Measurements from ENCODE around the gene FHIT.

The FHIT gene

GRCh38 chr3:60055765-60056164, 1195.5 kb downstream of the FHIT start:
- Histone ChIP-seq H3K4me1 (ENCODE audit: control insufficient read depth, insufficient read depth, low read length) (no peaks in the 10 kb centered on the region), H3K9ac (ENCODE audit: low read depth, low read length) (no peak overlapping the region), H3K4me3 (ENCODE audit: low read depth, low read length) (no peak overlapping the region), H3K9me3 (ENCODE audit: control insufficient read depth, insufficient read depth, low read length) (no peaks in the 10 kb centered on the region), H3K27me3 (ENCODE audit: control insufficient read depth, insufficient read depth, low read length) (no peaks in the 10 kb centered on the region), H3K36me3 (ENCODE audit: control insufficient read depth, insufficient read depth, low read length) (no peaks in the 10 kb centered on the region)

- H3K4me3 ChIP-seq (ENCODE audit: low read depth, low read length): no peak overlapping the region
- H3K4me1 ChIP-seq (ENCODE audit: control insufficient read depth, insufficient read depth, low read length): no peaks in the 10 kb centered on the region
- no peaks in the 10 kb centered on the region for H3K27me3 ChIP-seq (ENCODE audit: control insufficient read depth, insufficient read depth, low read length)
- H3K9ac ChIP-seq (ENCODE audit: low read depth, low read length): no peak overlapping the region
- no peaks in the 10 kb centered on the region for H3K36me3 ChIP-seq (ENCODE audit: control insufficient read depth, insufficient read depth, low read length)
- no peaks in the 10 kb centered on the region for H3K9me3 ChIP-seq (ENCODE audit: control insufficient read depth, insufficient read depth, low read length)
These were observed 1197.6 kb downstream of the FHIT start for GRCh38 chr3:60053526-60054265.

- H3K4me3 ChIP-seq (ENCODE audit: low read depth, low read length): no peak overlapping the region
- no peaks in the 10 kb centered on the region for H3K9me3 ChIP-seq (ENCODE audit: control insufficient read depth, insufficient read depth, low read length)
- no peaks in the 10 kb centered on the region for H3K27me3 ChIP-seq (ENCODE audit: control insufficient read depth, insufficient read depth, low read length)
- no peaks in the 10 kb centered on the region for H3K36me3 ChIP-seq (ENCODE audit: control insufficient read depth, insufficient read depth, low read length)
- H3K9ac ChIP-seq (ENCODE audit: low read depth, low read length): no peak overlapping the region
- H3K4me1 ChIP-seq (ENCODE audit: control insufficient read depth, insufficient read depth, low read length): no peaks in the 10 kb centered on the region
These were observed 1202.8 kb downstream of the FHIT start for GRCh38 chr3:60048447-60048848.

- H3K4me1 ChIP-seq (ENCODE audit: control insufficient read depth, insufficient read depth, low read length): no peaks in the 10 kb centered on the region
- no peaks in the 10 kb centered on the region for H3K36me3 ChIP-seq (ENCODE audit: control insufficient read depth, insufficient read depth, low read length)
- no peaks in the 10 kb centered on the region for H3K27me3 ChIP-seq (ENCODE audit: control insufficient read depth, insufficient read depth, low read length)
- H3K9me3 ChIP-seq (ENCODE audit: control insufficient read depth, insufficient read depth, low read length): no peaks in the 10 kb centered on the region
- no peak overlapping the region for H3K4me3 ChIP-seq (ENCODE audit: low read depth, low read length)
- no peak overlapping the region for H3K9ac ChIP-seq (ENCODE audit: low read depth, low read length)
These were observed 1203.6 kb downstream of the FHIT start for GRCh38 chr3:60047426-60048200.

- Histone ChIP-seq H3K36me3 (ENCODE audit: control insufficient read depth, insufficient read depth, low read length) (no peaks in the 10 kb centered on the region), H3K4me1 (ENCODE audit: control insufficient read depth, insufficient read depth, low read length) (no peaks in the 10 kb centered on the region), H3K4me3 (ENCODE audit: low read depth, low read length) (no peak overlapping the region), H3K9me3 (ENCODE audit: control insufficient read depth, insufficient read depth, low read length) (no peaks in the 10 kb centered on the region), H3K27me3 (ENCODE audit: control insufficient read depth, insufficient read depth, low read length) (no peaks in the 10 kb centered on the region), H3K9ac (ENCODE audit: low read depth, low read length) (no peak overlapping the region)
These were observed 1205.0 kb downstream of the FHIT start for GRCh38 chr3:60046210-60046609.

- no peaks in the 10 kb centered on the region for H3K9me3 ChIP-seq (ENCODE audit: control insufficient read depth, insufficient read depth, low read length)
- H3K9ac ChIP-seq (ENCODE audit: low read depth, low read length): no peak overlapping the region
- no peaks in the 10 kb centered on the region for H3K4me1 ChIP-seq (ENCODE audit: control insufficient read depth, insufficient read depth, low read length)
- no peaks in the 10 kb centered on the region for H3K27me3 ChIP-seq (ENCODE audit: control insufficient read depth, insufficient read depth, low read length)
- H3K36me3 ChIP-seq (ENCODE audit: control insufficient read depth, insufficient read depth, low read length): no peaks in the 10 kb centered on the region
- H3K4me3 ChIP-seq (ENCODE audit: low read depth, low read length): no peak overlapping the region
These were observed 1205.6 kb downstream of the FHIT start for GRCh38 chr3:60045686-60046085.

- no peak overlapping the region for H3K4me3 ChIP-seq (ENCODE audit: low read depth, low read length)
- no peaks in the 10 kb centered on the region for H3K4me1 ChIP-seq (ENCODE audit: control insufficient read depth, insufficient read depth, low read length)
- H3K9ac ChIP-seq (ENCODE audit: low read depth, low read length): no peak overlapping the region
- H3K36me3 ChIP-seq (ENCODE audit: control insufficient read depth, insufficient read depth, low read length): no peaks in the 10 kb centered on the region
- H3K27me3 ChIP-seq (ENCODE audit: control insufficient read depth, insufficient read depth, low read length): no peaks in the 10 kb centered on the region
- no peaks in the 10 kb centered on the region for H3K9me3 ChIP-seq (ENCODE audit: control insufficient read depth, insufficient read depth, low read length)
These were observed 1214.4 kb downstream of the FHIT start for GRCh38 chr3:60036803-60037202.

- Histone ChIP-seq H3K36me3 (ENCODE audit: control insufficient read depth, insufficient read depth, low read length) (no peaks in the 10 kb centered on the region), H3K4me3 (ENCODE audit: low read depth, low read length) (no peak overlapping the region), H3K9me3 (ENCODE audit: control insufficient read depth, insufficient read depth, low read length) (no peaks in the 10 kb centered on the region), H3K27me3 (ENCODE audit: control insufficient read depth, insufficient read depth, low read length) (no peaks in the 10 kb centered on the region), H3K9ac (ENCODE audit: low read depth, low read length) (no peak overlapping the region), H3K4me1 (ENCODE audit: control insufficient read depth, insufficient read depth, low read length) (no peaks in the 10 kb centered on the region)
These were observed 1217.3 kb downstream of the FHIT start for GRCh38 chr3:60033901-60034453.

GRCh38 chr3:60030982-60031381, 1220.3 kb downstream of the FHIT start:
- Histone ChIP-seq H3K36me3 (ENCODE audit: control insufficient read depth, insufficient read depth, low read length) (no peaks in the 10 kb centered on the region), H3K4me3 (ENCODE audit: low read depth, low read length) (no peak overlapping the region), H3K9me3 (ENCODE audit: control insufficient read depth, insufficient read depth, low read length) (no peaks in the 10 kb centered on the region), H3K9ac (ENCODE audit: low read depth, low read length) (no peak overlapping the region), H3K27me3 (ENCODE audit: control insufficient read depth, insufficient read depth, low read length) (no peaks in the 10 kb centered on the region), H3K4me1 (ENCODE audit: control insufficient read depth, insufficient read depth, low read length) (no peaks in the 10 kb centered on the region)

DNA sequence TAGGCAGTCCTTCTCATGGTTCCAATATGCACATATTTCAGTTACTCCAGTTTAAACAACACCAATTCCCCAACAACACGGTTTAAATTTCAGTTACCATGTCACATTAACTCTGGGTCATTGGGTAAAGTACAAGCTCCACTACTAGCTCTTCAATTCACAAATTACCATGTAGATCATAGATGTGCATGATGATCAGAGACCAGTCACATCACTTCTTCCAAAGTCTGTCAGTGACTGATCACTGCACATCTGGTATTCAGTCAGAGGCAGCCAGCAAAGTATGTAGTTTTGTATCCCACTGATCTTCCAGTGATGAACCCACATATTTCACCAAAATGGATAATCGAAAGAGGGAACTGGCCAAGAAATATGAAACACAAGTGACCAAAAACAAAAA, 1223.0 kb downstream of the FHIT start:
- no peaks in the 10 kb centered on the region for H3K4me1 ChIP-seq (ENCODE audit: control insufficient read depth, insufficient read depth, low read length)
- no peaks in the 10 kb centered on the region for H3K36me3 ChIP-seq (ENCODE audit: control insufficient read depth, insufficient read depth, low read length)
- no peaks in the 10 kb centered on the region for H3K27me3 ChIP-seq (ENCODE audit: control insufficient read depth, insufficient read depth, low read length)
- no peak overlapping the region for H3K4me3 ChIP-seq (ENCODE audit: low read depth, low read length)
- H3K9ac ChIP-seq (ENCODE audit: low read depth, low read length): no peak overlapping the region
- H3K9me3 ChIP-seq (ENCODE audit: control insufficient read depth, insufficient read depth, low read length): no peaks in the 10 kb centered on the region

DNA sequence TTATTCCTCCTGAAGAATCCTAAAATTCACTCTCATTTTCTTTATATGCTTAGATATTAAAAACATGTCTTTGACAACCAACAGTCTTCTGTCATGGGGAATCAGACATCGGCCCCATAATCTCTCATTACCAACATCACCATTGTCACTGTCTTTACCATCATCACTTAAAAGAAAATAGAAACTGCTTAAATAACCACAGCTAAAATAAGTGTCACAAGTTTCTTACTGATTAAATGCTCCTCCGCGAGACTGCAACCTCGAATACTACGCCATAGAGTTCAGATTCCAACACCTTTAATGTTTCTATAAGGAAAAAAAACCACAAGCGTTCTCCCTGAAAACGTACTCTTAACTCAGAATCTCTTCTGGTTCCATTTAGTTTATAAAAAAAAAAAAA, 1223.9 kb downstream of the FHIT start:
- no peaks in the 10 kb centered on the region for H3K4me1 ChIP-seq (ENCODE audit: control insufficient read depth, insufficient read depth, low read length)
- H3K4me3 ChIP-seq (ENCODE audit: low read depth, low read length): no peak overlapping the region
- H3K9ac ChIP-seq (ENCODE audit: low read depth, low read length): no peak overlapping the region
- H3K36me3 ChIP-seq (ENCODE audit: control insufficient read depth, insufficient read depth, low read length): no peaks in the 10 kb centered on the region
- H3K9me3 ChIP-seq (ENCODE audit: control insufficient read depth, insufficient read depth, low read length): no peaks in the 10 kb centered on the region
- no peaks in the 10 kb centered on the region for H3K27me3 ChIP-seq (ENCODE audit: control insufficient read depth, insufficient read depth, low read length)
